ENCODE data around the gene MAD1L1. TPM values are rescaled to one million over a fixed set of nuclear protein-coding genes. Genes with fewer than 3 reads are reported as not detected.
A peak's percentile ranks its signal among the peaks of the same experiment; 100 is the strongest.

MAD1L1 gene
- total and polyA plus RNA-seq, 2 of the 13 experiments (the other 11 are each of a cell fraction or from before 2014, with no cell fraction given) = 17.4 to 64.7 TPM

DNA sequence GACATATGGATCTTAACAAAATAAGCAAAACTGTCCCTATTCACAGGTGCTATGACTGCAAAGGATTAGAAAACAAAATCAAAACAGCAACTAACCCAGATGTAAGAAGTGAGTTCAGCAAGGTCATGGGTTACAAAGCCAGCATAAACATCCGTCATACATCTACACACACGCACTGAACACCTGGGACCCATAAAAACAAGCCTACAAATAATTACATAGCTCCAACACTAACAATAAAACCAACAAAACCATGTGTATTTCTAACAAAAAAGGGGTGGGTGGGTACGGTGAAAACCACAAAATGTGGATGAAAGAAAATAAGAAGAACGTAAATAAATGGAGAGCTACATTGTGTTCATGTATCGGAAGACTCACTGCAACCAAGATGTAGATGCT lies 305.8 kb downstream of the MAD1L1 start (continued):
- TF ChIP-seq, protein P1, sequence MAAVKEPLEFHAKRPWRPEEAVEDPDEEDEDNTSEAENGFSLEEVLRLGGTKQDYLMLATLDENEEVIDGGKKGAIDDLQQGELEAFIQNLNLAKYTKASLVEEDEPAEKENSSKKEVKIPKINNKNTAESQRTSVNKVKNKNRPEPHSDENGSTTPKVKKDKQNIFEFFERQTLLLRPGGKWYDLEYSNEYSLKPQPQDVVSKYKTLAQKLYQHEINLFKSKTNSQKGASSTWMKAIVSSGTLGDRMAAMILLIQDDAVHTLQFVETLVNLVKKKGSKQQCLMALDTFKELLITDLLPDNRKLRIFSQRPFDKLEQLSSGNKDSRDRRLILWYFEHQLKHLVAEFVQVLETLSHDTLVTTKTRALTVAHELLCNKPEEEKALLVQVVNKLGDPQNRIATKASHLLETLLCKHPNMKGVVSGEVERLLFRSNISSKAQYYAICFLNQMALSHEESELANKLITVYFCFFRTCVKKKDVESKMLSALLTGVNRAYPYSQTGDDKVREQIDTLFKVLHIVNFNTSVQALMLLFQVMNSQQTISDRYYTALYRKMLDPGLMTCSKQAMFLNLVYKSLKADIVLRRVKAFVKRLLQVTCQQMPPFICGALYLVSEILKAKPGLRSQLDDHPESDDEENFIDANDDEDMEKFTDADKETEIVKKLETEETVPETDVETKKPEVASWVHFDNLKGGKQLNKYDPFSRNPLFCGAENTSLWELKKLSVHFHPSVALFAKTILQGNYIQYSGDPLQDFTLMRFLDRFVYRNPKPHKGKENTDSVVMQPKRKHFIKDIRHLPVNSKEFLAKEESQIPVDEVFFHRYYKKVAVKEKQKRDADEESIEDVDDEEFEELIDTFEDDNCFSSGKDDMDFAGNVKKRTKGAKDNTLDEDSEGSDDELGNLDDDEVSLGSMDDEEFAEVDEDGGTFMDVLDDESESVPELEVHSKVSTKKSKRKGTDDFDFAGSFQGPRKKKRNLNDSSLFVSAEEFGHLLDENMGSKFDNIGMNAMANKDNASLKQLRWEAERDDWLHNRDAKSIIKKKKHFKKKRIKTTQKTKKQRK (IDR thresholded peaks at IDR 0.05; ENCODE audit: low read length) = no peak
- TF ChIP-seq ZNF768 (CRISPR knock-in tag; IDR thresholded peaks at IDR 0.05) = no peak
- TF ChIP-seq TBP (CRISPR knock-in tag; IDR thresholded peaks at IDR 0.05) = no peak

DNA sequence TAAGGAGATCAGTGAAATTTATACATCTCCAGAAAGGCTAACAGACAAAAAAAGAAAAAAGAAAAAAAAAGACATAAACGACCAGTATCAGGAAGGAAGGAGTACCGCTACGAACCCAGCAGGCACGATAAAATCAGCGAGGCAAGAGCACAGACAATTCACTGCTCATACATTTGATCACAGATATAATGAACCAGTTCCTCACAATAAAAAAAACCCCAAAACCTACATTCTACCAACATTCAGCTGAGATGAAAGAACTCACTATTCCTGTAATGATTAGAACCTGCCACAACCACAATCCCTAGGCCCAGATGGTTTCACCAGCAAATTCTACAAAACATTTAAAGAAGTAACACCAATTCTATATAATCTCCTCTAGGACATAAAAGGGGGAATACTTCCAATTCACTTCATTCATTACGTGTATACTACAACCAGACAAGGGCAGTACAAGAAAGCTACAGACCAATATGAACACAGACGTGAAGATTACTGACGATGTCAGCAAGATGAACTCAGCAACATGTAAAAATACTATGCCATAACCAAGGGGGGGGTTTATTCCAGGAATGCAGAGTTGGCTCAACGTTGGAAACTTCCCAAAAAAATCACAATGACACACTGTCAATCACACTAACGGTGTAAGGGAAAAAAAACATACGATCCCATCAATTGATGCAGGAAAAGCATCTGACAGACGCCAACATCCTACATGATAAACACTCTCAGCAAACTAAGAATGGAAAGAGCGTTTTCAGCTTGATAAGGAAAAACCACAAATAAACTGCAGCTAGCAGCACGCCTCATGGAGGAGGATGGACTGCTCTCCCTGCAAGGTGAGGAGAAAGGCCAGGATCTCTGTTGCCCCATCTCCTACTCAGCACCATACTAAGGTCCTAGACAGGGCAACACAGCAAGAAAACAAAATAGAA lies 306.5 kb downstream of the MAD1L1 start:
- ChIA-PET POLR2A (no interaction called here), CTCF (ENCODE audit: low intra/inter-chr PET ratio, low total read pairs) (interaction anchor here (1.4 kb wide), 1 partner anchor 131 kb away, joined by 4 read pairs; no protein-coding TSS in a partner anchor)
- no peak overlapping the region for H3K9ac ChIP-seq (ENCODE audit: insufficient read depth, low read depth, low read length)
- H3K4me2 ChIP-seq (ENCODE audit: low read depth, low read length) = no peak overlapping the region
- DNase-seq (ENCODE audit: low spot score) = no peak
- no peak for FAIRE-seq
- BruUV-seq (replicated peaks) = no TSS peak
- in situ Hi-C loops (cut with HindIII; ENCODE audit: extremely low pct_ligation_motif_present, low pct_unique_long_range_greater_than_20kb) (no loop called here), intact Hi-C loops (cut with micrococcal nuclease; ENCODE audit: unreplicated experiment) (loop anchor here (5.0 kb wide), 1 partner anchor 114 kb away; no protein-coding TSS in a partner anchor)
- H2AFZ ChIP-seq (ENCODE audit: low read length) = no peak overlapping the region
- H3K4me3 ChIP-seq (replicated peaks in 1 of 3; ENCODE audit: insufficient read depth in 1 of 3, low read depth in 2 of 3, low read length in 3 of 3) = no peak overlapping the region
- H4K20me1 ChIP-seq (ENCODE audit: insufficient read depth, low read length) = no peaks in the 10 kb centered on the region
- peaks cover 1 to 13% of the 10 kb centered on the region in 2 experiments; a peak in 2 of 5 replicates for H3K36me3 ChIP-seq (replicated peaks in 1 of 2; ENCODE audit: control insufficient read depth in 1 of 2, insufficient read depth in 2 of 2, low read length in 2 of 2)
- TF ChIP-seq ZNF274 (CRISPR knock-in tag; IDR thresholded peaks at IDR 0.05) (no peak), MAFF (IDR thresholded peaks at IDR 0.05; ENCODE audit: low read depth, low read length) (peak; percentile 71), MAFK (conservative IDR thresholded peaks at IDR 0.05 in 1 of 2, IDR thresholded peaks at IDR 0.05 in 1 of 2; ENCODE audit: low read length in 2 of 2) (peak; percentile 77 to 83)
- no peaks in the 10 kb centered on the region for H3K4me1 ChIP-seq (ENCODE audit: insufficient read depth, low read length)
- no peaks in the 10 kb centered on the region for H3K27me3 ChIP-seq (ENCODE audit: control insufficient read depth in 1 of 2, insufficient read depth in 2 of 2, low read length in 2 of 2)
- no peak for ATAC-seq
- no peaks in the 10 kb centered on the region for H3K9me3 ChIP-seq (ENCODE audit: low read length)
- no peaks in the 10 kb centered on the region for H3K79me2 ChIP-seq (ENCODE audit: insufficient read depth, low read length)
- WGBS (ENCODE audit: low lambda C conversion rate) = 94% methylated on average over 14 of the region's 14 CpGs
- no peak overlapping the region for H3K27ac ChIP-seq (ENCODE audit: extremely low read length, insufficient read depth, low read length)

Measured in HepG2 (cell line).